HG03460 (cell line): ENCODE measurements around the gene PCYT2.
"Not testable (repeated sequence)": the region's sequence is repeated elsewhere in the genome, so short reads cannot be mapped to it uniquely, and the experiment has no call there.

Experiments used
- ATAC-seq: cut with Tn5 transposase; IDR thresholded peaks from one replicate; pipeline ENCODE4 v1.9.1; 2021; ENCODE audit not compliant: unreplicated experiment

PCYT2 gene

DNA sequence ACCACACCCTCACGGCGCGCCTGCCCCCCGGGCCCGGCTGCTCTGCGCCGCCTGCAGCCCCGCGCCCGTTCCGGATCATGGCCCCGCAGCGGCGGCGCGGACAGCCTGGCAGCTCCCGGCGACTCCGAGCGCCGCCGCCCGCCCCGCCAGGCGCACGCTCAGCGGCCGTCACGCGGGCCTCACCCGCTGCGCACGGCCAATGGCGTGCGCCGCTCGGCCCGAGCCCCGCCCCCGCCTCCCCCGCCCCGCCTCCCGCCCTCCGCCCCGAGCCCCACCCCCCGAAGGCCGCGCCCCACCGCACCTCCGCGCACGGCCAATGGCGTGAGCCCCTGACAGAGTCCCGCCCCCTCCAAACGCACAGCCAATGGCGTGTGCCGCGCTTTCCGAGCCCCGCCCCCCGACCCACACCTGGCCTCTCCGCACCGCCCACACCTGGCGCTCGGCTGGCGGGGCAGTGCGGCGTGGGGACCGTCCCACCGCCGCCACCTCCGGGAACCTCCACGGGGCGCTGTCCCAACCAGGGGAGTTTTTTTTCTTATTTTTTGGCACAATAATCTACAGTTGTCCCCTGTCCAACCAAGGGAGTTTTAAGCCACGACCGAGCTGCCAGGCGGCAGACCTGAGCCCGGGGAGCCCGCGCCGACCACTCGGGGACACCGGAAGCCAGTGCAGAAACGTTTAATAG, at the start of gene PCYT2:
Gene PCYT2 (minus strand): TSS at position 123 of the 685 bp plus-strand sequence. CDS start 44 bp downstream, at position 79.
- peak; percentile 53 for ATAC-seq

DNA sequence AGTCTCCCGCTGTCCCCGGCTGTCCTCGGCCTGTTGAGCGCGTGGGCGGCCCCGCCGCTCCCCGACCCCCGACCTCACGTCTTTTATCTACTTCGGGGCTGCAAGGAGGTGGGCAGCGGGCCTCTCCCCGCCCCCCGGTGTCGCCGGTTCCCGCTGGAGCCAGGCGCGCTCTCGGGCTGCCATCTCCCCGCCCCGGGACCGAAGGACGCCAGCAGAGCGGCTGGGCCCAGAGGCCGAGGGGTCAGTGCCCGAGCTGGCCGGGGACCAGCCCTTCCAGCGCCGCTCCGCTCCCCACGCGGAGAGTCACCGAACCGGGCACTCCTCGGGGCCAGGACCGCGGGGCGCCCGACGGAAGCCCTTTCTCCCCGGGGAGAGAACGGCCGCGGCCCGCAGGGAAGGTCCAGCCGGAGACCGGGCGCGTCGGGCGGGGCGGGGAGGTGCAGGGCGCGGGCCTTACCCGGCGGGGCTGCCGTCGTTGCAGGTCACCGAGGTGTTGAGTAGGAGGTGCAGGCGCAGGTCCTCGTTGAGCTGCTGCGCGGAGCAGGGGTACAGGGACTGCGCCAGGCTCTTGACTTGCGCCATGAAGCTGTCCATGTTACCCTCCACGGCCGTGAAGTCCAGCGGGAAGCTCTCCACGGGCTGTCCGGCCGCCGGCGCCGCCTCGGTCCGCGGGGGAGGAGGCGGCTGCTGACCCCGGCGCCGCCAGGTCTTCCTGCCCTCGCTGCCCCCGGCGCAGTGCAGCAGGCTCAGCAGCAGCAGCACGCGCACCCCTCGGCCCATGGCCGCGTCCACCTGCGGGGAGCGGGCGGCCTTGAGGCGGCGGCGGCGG, 49.1 kb upstream of the PCYT2 start:
- no peak for ATAC-seq

DNA sequence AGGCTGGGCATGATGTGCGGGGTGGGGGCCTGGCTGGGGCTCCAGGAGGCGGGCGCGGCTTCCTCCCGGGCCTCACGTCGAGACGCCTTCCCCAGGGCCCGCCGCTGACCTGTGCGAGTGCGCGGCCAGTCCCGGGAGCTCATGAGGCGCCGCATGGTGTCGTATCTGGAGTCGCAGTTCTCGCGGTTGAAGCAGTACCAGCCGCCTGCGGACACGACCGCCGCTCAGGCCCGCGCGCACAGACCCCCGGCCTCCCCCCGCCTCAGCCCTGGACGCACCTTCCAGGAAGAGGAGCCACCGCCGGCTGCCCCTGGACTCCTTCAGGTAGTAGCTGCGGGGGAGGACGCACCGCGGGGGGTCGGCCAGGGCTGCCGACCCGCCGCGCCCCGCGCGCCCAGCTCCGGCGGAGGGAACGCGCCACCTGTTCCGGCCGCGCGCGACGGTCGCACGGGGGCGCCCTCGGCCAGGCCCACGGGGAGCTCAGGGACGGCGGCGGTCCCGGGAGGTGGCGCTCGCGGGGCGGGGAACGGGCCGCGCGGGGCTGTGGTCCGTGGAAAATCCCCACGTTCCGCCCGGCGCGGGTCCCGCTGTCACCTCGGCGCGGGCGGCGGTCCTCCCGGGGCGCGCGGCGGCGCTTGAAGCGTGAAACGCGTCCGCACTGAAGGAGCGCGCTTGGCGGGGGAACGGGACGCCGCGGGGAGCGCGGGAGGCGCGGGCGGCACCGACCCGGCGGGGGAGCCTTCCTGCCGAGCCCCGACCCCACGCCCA, 48.3 kb upstream of the PCYT2 start:
- ATAC-seq: no peak

DNA sequence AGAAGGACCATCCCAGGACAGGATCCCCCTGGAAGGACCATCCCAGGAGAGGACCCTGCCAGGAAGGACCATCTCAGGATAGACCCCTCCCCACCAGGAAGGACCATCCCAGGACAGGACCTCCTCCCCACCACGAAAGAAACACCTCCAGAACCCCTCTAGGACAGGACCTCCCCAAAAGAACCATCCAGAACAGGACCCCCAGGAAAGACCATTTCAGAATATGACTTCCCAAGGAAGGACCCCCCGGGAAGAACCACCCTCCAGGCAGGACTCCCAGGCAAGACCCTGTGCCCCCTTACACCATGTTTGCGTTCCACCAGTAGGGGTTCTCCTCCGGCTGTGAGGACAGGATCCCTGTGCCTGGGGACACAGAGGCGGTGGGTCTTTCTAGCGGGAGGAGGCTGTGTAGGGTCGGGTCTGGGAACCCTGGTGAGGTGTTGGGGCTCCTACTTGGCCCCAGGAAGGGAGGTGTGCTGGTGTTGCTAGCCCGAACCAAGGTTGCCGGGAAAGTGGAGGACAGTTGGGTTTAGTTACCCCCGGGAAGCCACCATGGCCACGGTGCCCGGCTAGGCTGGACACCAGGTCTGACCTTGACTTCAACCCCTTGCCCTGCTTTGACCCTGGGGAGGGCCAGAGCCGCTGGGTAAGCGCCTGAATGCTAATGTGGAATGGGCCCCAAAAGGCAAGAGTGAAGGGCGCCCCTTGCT, 47.6 kb upstream of the PCYT2 start:
- no peak for ATAC-seq

DNA sequence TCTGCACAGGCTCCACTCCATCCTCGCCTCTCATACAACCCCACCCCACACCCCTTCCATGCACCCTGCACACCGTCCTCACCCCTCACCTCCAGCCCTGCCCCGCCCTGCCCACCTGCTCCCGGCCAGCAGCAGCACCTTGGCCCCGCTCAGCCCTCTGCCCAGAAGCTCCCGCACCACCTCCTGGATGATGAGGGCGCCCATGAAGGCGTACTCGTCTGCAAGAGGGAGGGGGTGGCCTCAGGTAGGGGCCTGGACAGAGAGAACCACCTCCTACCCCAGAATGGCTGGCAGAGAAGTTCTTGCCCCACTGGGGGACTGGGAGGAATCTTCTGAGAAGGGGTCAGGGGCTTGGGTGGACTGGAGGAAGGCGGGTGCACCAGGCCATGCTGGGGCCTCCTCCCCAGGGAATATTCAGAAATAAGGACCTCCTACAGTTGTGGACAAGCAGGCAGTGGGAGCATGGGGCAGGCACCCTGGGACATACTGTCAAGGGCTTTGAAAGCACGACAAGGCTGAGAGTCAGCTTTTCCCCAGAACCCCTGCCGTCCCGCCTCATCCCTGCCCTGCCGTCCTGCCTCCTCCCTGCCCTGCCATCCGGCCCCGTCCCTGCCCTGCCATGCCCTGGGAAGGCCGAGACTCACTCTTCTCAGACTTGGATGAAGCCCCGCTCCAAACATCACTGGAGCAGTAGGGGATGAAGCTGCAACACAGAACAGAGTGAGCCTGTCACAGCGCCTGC, 46.7 kb upstream of the PCYT2 start:
- no peak for ATAC-seq

DNA sequence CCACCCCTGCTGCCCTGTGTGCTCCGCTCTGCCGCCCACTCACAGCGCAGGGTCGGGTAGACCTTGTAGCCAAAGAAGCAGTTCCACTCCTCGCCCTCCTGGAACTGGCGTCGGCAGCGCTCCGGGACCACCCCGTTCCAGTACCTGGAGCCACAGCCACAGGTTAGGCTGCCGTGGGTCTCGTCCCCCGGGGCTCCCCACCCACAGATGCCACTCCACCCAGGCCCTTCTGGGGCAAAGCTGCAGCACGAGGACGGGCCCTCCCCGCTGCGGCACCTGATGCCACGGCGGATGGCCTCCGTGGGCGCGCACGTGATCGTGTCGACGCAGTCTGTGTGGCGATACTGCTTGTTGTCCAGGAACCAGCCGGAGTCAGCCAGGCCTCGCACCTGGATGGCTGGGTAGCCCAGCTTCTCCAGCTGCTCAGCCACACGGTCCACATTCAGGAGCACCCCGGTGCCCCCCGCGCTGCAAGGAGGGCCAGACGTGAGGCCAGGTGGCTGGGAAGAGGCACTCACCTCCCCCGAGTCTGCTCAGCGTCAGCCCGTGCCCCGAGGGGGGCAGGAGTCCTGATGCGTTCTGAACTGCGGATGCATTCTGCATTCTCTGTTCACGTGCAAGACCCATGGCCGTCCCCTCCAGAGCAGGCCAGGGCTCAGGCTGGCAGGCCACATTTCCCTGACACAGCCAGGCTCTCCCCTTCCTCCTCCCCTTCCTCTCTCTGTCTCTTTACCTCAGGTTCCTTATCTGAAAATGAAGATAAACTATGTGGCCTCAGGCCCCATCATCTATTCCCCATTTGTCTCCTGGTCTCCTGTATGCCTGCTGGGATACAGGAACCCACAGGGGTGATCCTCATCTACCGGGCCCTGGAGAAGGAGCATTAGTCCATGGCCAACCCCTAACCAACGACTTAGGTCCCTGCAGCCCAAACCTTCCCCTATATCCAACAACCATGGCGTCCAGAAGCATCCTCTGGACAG, 45.7 kb upstream of the PCYT2 start:
- ATAC-seq: no peak

DNA sequence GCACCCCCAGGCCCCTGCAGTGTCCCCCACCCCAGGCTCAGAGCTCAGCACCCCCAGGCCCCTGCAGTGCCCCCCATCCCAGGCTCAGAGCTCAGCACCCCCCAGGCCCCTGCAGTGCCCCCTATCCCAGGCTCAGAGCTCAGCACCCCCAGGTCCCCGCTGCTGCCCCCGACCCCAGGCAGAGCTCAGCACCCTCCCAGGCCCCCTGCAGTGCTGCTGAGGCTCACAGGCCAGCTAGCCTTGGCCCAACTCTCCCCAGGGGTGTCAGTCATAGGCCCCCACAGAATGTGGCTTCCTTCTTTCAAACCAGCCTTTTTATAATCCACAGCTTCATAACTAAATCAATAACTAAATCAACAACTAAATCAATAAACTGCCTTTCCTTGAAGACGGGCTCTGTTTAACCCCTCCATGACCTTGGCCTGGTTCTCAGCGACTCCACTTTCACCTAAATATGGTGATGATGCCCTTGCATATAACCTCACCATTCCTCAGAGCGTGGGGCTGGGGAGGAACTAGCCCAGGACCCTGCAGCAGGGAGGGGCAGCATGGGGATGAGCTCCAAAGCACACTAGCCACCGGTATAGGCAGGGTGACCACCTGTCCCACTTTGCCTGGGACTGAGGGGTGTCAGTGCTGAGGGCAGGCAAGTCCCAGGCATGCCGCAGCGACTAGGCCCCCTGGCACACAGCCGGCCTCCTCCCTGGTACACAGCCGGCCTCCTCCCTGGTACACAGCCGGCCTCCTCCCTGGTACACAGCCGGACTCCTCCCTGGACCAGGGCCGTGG, 44.8 kb upstream of the PCYT2 start:
- ATAC-seq: no peak

DNA sequence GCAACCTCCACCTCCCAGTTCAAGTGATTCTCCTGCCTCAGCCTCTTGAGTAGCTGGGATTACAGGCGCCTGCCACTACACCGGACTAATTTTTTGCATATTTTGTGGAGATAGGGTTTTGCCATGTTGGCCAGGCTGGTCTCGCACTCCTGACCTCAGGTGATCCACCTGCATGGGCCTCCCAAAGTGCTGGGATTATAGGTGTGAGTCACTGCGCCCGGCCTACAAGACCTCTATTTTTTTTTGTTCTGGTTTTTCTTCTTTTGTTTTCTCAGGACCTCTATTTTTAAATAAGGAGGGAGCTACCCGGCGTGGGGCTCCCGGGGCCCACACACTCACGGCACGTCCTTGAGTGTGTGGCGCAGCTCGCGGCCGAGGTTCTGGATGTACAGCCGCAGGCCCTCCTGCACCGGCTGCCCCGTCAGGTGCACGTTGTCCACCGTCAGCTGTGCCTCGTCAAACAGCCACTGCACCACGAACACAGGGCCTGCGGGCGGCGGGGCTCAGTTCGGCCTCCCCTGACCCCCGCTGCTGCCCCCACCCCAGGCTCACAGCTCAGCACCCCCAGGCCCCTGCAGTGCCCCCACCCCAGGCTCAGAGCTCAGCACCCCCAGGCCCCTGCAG, 44.0 kb upstream of the PCYT2 start:
- ATAC-seq: no peak

DNA sequence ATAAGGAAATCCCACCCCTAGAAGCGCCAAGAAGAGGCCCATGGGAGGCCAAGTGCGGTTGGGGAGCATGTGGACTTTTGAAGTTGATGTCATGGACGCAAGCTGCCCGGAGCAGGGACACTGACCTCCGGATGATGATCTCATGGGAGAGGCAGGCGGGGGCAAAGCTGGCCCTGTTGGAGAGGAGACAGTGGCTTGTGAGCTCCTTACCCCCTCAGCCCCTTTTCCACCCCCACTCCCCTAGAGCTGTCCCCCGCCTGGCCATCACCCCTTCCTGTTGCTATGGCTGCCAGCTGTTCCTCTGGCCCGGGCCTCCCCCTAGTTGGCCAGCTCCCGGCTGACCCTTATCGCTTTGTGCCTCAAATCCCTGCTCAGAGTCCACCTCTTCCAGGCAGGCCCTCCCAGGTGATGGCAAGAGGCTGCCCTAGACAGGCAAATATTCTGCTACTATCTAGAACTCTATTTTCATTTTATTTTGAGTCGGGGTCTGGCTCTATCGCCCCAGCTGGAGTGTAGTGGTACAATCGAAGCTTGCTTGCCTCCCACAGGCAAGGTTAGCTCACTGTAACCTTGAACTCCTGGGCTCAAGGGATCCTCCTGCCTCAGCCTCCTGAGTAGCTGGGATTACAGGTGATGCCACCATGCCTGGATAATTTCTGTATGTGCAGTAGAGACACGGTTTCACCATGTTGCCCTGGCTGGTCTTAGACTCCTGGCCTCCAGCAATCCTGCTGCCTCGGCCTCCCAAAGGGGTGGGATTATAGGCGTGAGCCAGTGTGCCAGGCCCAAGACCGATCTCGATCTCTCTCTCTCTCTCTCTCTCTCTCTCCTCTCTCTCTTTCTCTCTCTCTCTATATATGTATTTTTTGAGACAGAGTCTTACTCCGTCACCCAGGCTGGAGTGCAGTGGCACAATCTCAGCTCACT, 43.2 kb upstream of the PCYT2 start:
- ATAC-seq: no peak

DNA sequence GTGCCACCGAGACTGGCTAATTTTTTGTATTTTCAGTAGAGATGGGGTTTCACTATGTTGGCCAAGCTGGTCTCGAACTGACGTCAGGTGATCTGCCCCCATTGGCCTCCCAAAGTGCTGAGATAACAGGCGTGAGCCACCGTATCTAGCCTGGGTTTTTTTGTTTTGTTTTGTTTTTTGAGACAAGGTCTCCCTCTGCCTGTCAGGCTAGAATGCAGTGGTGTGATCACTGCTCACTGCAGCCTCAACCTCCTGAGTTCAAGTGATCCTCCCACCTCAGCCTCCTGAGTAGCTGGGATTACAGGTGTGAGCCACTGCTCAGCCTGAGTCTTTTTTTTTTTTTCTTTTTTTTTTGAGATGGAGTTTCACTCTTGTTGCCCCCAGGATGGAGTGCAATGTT, 42.2 kb upstream of the PCYT2 start:
- ATAC-seq: not testable (repeated sequence)

DNA sequence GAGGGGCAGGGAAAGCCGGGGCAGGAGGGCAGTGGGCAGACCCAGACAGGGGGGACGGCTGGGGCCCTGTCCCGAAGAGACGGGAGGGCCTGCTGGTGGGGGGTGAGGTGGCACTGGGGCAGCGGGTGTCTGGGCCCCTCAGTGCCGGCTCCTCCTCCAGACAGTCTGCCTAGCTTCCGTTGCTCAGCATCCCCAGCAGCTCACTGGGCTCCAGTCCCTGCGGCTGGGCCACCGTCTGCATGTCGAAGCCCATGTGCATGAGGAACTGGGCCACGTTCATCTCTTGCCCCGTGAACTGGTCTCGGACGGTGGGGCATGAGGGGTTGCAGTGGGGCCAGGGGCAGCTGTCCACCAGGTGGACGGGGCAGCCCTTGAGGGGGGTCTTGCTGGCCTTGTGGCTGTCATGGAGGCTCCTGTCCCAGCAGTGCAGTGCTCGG, 41.6 kb upstream of the PCYT2 start:
- ATAC-seq: no peak

DNA sequence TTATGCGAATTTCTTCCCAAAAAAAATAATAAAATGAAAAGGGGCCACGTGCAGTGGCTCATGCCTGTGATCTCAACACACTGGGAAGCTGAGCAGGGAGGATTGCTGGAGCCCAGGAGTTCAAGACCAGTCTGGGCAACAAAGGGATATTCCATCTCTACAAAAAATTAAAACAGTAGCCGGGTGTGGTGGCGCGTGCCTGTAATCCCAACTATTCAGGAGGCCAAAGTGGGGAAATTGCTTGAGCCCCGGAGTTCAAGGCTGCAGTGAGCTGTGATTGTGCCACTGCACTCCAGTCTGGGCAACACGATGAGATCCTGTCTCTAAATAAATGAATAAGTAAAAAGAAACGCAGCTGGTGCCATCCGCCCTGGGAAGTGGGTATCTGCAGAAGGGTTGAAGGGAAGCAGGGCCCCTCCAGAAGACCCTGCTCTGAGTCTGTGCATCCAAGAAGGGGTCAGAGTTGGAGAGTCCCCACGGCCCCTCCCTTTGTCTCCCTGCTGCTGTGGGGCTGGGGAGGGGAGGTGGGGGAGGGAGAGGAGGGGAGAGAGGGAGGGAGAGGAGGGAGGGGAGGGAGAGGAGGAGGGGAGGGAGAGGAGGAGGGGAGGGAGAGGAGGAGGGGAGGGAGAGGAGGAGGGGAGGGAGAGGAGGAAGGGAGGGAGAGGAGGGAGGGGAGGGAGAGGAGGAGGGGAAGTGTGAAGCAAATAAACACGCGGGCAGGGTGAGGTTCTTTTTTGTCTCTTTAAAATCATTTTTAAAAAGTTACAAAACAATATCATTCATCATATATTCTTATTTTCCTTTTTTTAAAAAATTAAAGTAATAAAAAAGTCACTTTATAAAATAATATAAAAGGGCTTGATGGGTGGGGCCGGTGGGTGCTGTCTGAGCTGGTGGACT, 40.8 kb upstream of the PCYT2 start:
- no peak for ATAC-seq

DNA sequence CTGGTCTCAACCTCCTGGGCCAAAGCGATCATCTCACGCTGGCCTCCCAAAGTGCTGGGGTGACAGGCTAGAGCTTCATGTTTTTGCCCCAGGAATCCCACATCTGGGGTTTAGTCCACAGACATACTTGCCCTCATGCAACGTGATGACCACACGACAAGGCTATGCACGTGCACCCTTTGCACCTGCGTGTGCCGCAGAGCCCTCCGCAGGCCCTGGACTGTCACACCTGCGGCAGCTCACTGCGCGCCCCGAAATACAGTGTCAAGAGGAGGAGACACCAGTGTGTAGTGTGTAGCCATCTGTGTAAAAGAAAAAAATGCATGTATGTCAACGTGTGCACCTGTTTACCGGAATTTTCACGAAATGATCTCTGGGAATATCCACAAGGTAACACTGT, 39.3 kb upstream of the PCYT2 start:
- ATAC-seq: no peak

DNA sequence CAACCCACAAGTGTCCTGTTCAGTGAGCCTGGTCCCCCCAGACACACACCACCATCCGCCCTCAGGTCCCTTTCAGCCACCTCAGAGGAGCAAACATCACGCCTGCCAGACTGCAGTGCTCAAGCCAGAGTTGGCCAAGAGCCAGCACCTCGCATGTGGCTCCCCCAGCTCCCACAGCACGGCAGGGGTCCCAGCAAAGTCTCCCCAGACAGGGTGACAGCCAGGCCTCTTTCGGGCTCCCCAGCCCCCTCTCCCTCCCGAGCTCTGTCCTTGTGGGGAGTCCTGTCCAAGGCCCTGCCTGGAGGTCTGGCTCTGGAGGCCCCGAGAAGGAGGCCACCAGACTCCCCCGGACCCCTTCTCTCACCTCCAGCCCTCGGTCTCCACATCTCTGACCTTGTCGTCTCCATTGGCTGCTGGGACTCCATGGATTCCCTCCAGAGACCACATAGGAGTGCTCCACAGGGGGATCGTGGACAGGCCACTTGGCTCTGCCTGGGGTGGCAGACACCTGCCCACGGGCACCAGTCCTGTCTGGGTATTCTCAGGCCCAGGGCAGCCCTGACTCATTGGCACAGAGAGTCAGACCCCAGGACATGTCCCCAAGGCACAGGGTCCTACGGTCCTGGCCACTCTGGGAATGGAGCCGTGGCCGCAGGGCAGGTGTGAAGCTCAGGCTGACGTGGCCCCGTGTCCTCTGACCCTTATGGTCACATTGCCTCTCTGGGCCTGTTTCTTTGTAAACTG, 37.6 kb upstream of the PCYT2 start:
- no peak for ATAC-seq

DNA sequence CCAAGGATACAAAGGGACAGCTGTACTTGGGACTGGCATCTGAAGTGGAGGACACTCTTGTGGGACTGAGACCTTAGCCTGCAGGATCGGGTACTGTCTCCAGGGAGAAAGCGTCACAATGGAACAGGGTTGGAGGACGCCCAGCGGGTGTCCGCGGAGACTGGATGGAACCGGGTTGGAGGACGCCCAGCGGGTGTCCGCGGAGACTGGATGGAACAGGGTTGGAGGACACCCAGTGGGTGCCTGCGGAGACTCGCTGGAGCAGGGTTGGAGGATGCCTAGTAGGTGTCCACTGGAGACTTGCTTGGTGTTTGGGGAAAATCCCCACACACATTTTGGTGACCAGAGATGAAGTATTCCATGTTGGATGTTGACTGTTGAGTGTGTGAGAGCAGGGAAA, 36.0 kb upstream of the PCYT2 start, which contains the start of gene MYADML2:
Gene MYADML2 (minus strand): TSS at position 45 of the 400 bp plus-strand sequence. CDS start 5,492 bp downstream, outside the sequence.
- ATAC-seq: no peak
